GM23338 (cell line): ENCODE data around the gene SH3RF3. TPM values are rescaled to one million over a fixed set of nuclear protein-coding genes. Genes with fewer than 3 reads are reported as not detected.

ENCODE experiments used
- ATAC-seq: fragments of 200-7000 bp; cut with Tn5 transposase; 3 replicates; pipeline ENCODE4 v1.9.1; 2020
- DNase-seq: peaks from one replicate; pipeline ENCODE4 v3.0.0-alpha.2; 2015; ENCODE audit warnings: low spot score
- H2AFZ ChIP-seq: fragments of 200-600 bp; sonication (generic); 2 replicates; pipeline ENCODE4 v1.8.0; 2016; ENCODE audit warnings: antibody characterized with exemption, mild to moderate bottlenecking, moderate library complexity
- H3F3A ChIP-seq: fragments of 200-600 bp; sonication (generic); replicated peaks from 2 replicates; pipeline ENCODE4 v1.8.0; 2017; ENCODE audit warnings: antibody characterized with exemption, mixed run types, low read depth
- H3K27ac ChIP-seq: fragments of 200-600 bp; sonication (generic); 2 replicates; pipeline ENCODE4 v1.6.1; 2016; ENCODE audit warnings: low read depth
- H3K27me3 ChIP-seq: fragments of 200-600 bp; sonication (generic); 2 replicates; pipeline ENCODE4 v1.8.0; 2016; ENCODE audit warnings: mild to moderate bottlenecking, mixed run types, moderate library complexity; ENCODE audit not compliant: insufficient read depth
- H3K36me3 ChIP-seq: fragments of 200-600 bp; sonication (generic); 2 replicates; pipeline ENCODE4 v1.8.0; 2016; ENCODE audit warnings: mild to moderate bottlenecking; ENCODE audit not compliant: insufficient read depth
- H3K4me1 ChIP-seq: fragments of 200-600 bp; sonication (generic); 2 replicates; pipeline ENCODE4 v1.8.0; 2016; ENCODE audit warnings: mild to moderate bottlenecking, moderate library complexity; ENCODE audit not compliant: insufficient read depth
- H3K4me2 ChIP-seq: fragments of 200-600 bp; sonication (generic); 2 replicates; pipeline ENCODE4 v1.7.1; 2017; ENCODE audit warnings: mixed run types
- H3K4me3 ChIP-seq: fragments of 200-600 bp; sonication (generic); 2 replicates; pipeline ENCODE4 v1.6.1; 2016; ENCODE audit warnings: mixed run types
- H3K79me2 ChIP-seq: fragments of 200-600 bp; sonication (generic); replicated peaks from 2 replicates; pipeline ENCODE4 v1.8.0; 2017; ENCODE audit warnings: mild to moderate bottlenecking; ENCODE audit not compliant: insufficient read depth
- H3K9me2 ChIP-seq: fragments of 200-600 bp; sonication (generic); 2 replicates; pipeline ENCODE4 v1.8.0; 2017; ENCODE audit not compliant: insufficient read depth
- H4K20me1 ChIP-seq: fragments of 200-600 bp; sonication (generic); replicated peaks from 2 replicates; pipeline ENCODE4 v1.8.0; 2017; ENCODE audit warnings: mild to moderate bottlenecking; ENCODE audit not compliant: insufficient read depth
- H3K27ac Mint-ChIP-seq: 2 replicates; pipeline ENCODE4 v1.8.0; 2020; ENCODE audit warnings: inconsistent platforms, mild to moderate bottlenecking, moderate library complexity, mixed read lengths
- H3K27me3 Mint-ChIP-seq: 3 replicates; pipeline ENCODE4 v1.8.0; 2022; ENCODE audit warnings: low read depth, mild to moderate bottlenecking, moderate library complexity, mixed read lengths, inconsistent platforms; ENCODE audit not compliant: insufficient read depth, poor library complexity
- H3K36me3 Mint-ChIP-seq: 3 replicates; pipeline ENCODE4 v1.8.0; 2021; ENCODE audit warnings: low read depth, mild to moderate bottlenecking, inconsistent platforms, moderate library complexity, mixed read lengths
- H3K4me1 Mint-ChIP-seq: 3 replicates; pipeline ENCODE4 v1.8.0; 2020; ENCODE audit warnings: mild to moderate bottlenecking, inconsistent platforms, mixed read lengths
- H3K4me3 Mint-ChIP-seq: 3 replicates; pipeline ENCODE4 v1.8.0; 2021; ENCODE audit warnings: moderate library complexity, mild to moderate bottlenecking, inconsistent platforms, mixed read lengths
- H3K9me3 Mint-ChIP-seq: 3 replicates; pipeline ENCODE4 v1.8.0; 2020; ENCODE audit warnings: moderate library complexity, mild to moderate bottlenecking, inconsistent platforms, mixed read lengths
- CREB1 ChIP-seq: fragments of 250-450 bp; sonication (Bioruptor Pico); IDR thresholded peaks from 2 replicates; pipeline ENCODE4 v1.5.0; 2020; ENCODE audit warnings: low read depth, mild to moderate bottlenecking, moderate library complexity
- CTCF ChIP-seq, 2 experiments: fragments of 200-600 bp in 1 of 2; sonication (generic) in 1 of 2; conservative IDR thresholded peaks; 2 replicates each; pipeline versions ENCODE4 v1.5.1 to v1.6.1; 2016 to 2017; ENCODE audit warnings: antibody characterized with exemption in 2 of 2, low read depth in 2 of 2, mild to moderate bottlenecking in 2 of 2, moderate library complexity in 1 of 2
- ETS1 ChIP-seq: IDR thresholded peaks from 2 replicates; pipeline ENCODE4 v1.6.1; 2016; ENCODE audit warnings: antibody characterized with exemption
- EZH2 ChIP-seq: fragments of 200-600 bp; sonication (generic); IDR thresholded peaks from one replicate; pipeline ENCODE4 v1.8.0; 2017; ENCODE audit warnings: antibody characterized with exemption, mild to moderate bottlenecking, low read depth; ENCODE audit not compliant: unreplicated experiment
- EZH2phosphoT487 ChIP-seq: fragments of 200-600 bp; sonication (generic); IDR thresholded peaks from one replicate; pipeline ENCODE4 v1.8.1; 2018; ENCODE audit warnings: antibody characterized with exemption; ENCODE audit not compliant: unreplicated experiment
- JUNB ChIP-seq: IDR thresholded peaks from one replicate; pipeline ENCODE4 v1.6.1; 2016; ENCODE audit warnings: antibody characterized with exemption; ENCODE audit not compliant: unreplicated experiment
- NANOG ChIP-seq: IDR thresholded peaks from 2 replicates; pipeline ENCODE4 v1.6.1; 2016; ENCODE audit warnings: antibody characterized with exemption, borderline replicate concordance
- POLR2AphosphoS5 ChIP-seq: IDR thresholded peaks from 2 replicates; pipeline ENCODE4 v1.6.1; 2016; ENCODE audit warnings: antibody characterized with exemption, low read depth
- REST ChIP-seq: IDR thresholded peaks from one replicate; pipeline ENCODE4 v1.6.1; 2018; ENCODE audit warnings: antibody characterized with exemption; ENCODE audit not compliant: unreplicated experiment
- STAT1 ChIP-seq: IDR thresholded peaks from one replicate; pipeline ENCODE4 v1.6.1; 2016; ENCODE audit warnings: antibody characterized with exemption; ENCODE audit not compliant: unreplicated experiment
- ZNF114 ChIP-seq: fragments of 250-450 bp; sonication (Bioruptor Pico); IDR thresholded peaks from 2 replicates; pipeline ENCODE4 v1.5.0; 2020; ENCODE audit warnings: mild to moderate bottlenecking, moderate library complexity
- ZNF331 ChIP-seq: fragments of 250-450 bp; sonication (Bioruptor Pico); IDR thresholded peaks from 2 replicates; pipeline ENCODE4 v1.5.0; 2020; ENCODE audit warnings: low read depth, mild to moderate bottlenecking, moderate library complexity
- ZNF462 ChIP-seq: fragments of 250-450 bp; sonication (Bioruptor Pico); IDR thresholded peaks from 2 replicates; pipeline ENCODE4 v1.5.0; 2020; ENCODE audit warnings: mild to moderate bottlenecking, moderate library complexity
- polyA plus RNA-seq: library from polyadenylated mRNA; unstranded; fragments of >200 nt; fragmentation: Nextera tagmentation; extraction: Ambion mirVana; gene quantifications from 2 replicates; pipeline ENCODE4 v1.2.1, GENCODE V29; 2016
- total RNA-seq: library from RNA; depleted of rRNA; stranded (reverse); fragments of >200 nt; shearing (Covaris generic); gene quantifications from 2 replicates; pipeline ENCODE4 v1.2.3, GENCODE V29; 2014

Gene SH3RF3
- total and polyA plus RNA-seq, 2 experiments from 2014 or later: 0.11 to 0.63 TPM

- H3K27me3 ChIP-seq: no peaks in the 10 kb centered on the region
- Mint-ChIP-seq H3K27me3 (peaks cover 9% of the 10 kb centered on the region), H3K4me3 (no peak overlapping the region), H3K27ac (no peak overlapping the region), H3K4me1 (peaks cover 15% of the 10 kb centered on the region), H3K9me3 (no peaks in the 10 kb centered on the region), H3K36me3 (no peaks in the 10 kb centered on the region)
- H3K36me3 ChIP-seq: no peaks in the 10 kb centered on the region
- no peak overlapping the region for H3K4me2 ChIP-seq
- H3K27ac ChIP-seq: no peak overlapping the region
- TF ChIP-seq STAT1: no peak
- TF ChIP-seq EZH2: no peak
- TF ChIP-seq ETS1: no peak
- TF ChIP-seq CREB1 (CRISPR knock-in tag): no peak
- TF ChIP-seq EZH2phosphoT487: no peak
- TF ChIP-seq POLR2AphosphoS5: no peak
- no peak for TF ChIP-seq NANOG
- no peak for TF ChIP-seq CTCF (conservative IDR thresholded peaks at IDR 0.05; ENCODE audit: low read depth in 2 of 2)
- TF ChIP-seq ZNF331 (CRISPR knock-in tag): no peak
- no peak for TF ChIP-seq ZNF114 (CRISPR knock-in tag)
- TF ChIP-seq JUNB: no peak
- no peak for TF ChIP-seq ZNF462 (CRISPR knock-in tag)
- TF ChIP-seq REST: no peak
- H3K4me1 ChIP-seq: no peaks in the 10 kb centered on the region; the same call in 1 of the 2 replicates
- H2AFZ ChIP-seq: no peak overlapping the region
- H3F3A ChIP-seq: no peaks in the 10 kb centered on the region
- no peak for ATAC-seq
- H4K20me1 ChIP-seq: no peaks in the 10 kb centered on the region
- 0 out of 2 replicates have a peak, but pooled peaks cover 8% of the 10 kb centered on the region for H3K9me2 ChIP-seq
- no peak for DNase-seq
- no peaks in the 10 kb centered on the region for H3K79me2 ChIP-seq
- H3K4me3 ChIP-seq: no peak overlapping the region
Measured at GRCh38 chr2:109277406-109277805, 148.4 kb downstream of the SH3RF3 start.
